GM23338 (cell line): ENCODE results near the gene ANO6. TPM values are rescaled to one million over a fixed set of nuclear protein-coding genes. Genes with fewer than 3 reads are reported as not detected.

Experiments
- ATAC-seq: fragments of 200-7000 bp; cut with Tn5 transposase; 3 replicates; pipeline ENCODE4 v1.9.1; 2020
- DNase-seq: peaks from one replicate; pipeline ENCODE4 v3.0.0-alpha.2; 2015; ENCODE audit warnings: low spot score
- H2AFZ ChIP-seq: fragments of 200-600 bp; sonication (generic); 2 replicates; pipeline ENCODE4 v1.8.0; 2016; ENCODE audit warnings: antibody characterized with exemption, mild to moderate bottlenecking, moderate library complexity
- H3F3A ChIP-seq: fragments of 200-600 bp; sonication (generic); replicated peaks from 2 replicates; pipeline ENCODE4 v1.8.0; 2017; ENCODE audit warnings: antibody characterized with exemption, mixed run types, low read depth
- H3K27ac ChIP-seq: fragments of 200-600 bp; sonication (generic); 2 replicates; pipeline ENCODE4 v1.6.1; 2016; ENCODE audit warnings: low read depth
- H3K27me3 ChIP-seq: fragments of 200-600 bp; sonication (generic); 2 replicates; pipeline ENCODE4 v1.8.0; 2016; ENCODE audit warnings: mild to moderate bottlenecking, mixed run types, moderate library complexity; ENCODE audit not compliant: insufficient read depth
- H3K36me3 ChIP-seq: fragments of 200-600 bp; sonication (generic); 2 replicates; pipeline ENCODE4 v1.8.0; 2016; ENCODE audit warnings: mild to moderate bottlenecking; ENCODE audit not compliant: insufficient read depth
- H3K4me1 ChIP-seq: fragments of 200-600 bp; sonication (generic); 2 replicates; pipeline ENCODE4 v1.8.0; 2016; ENCODE audit warnings: mild to moderate bottlenecking, moderate library complexity; ENCODE audit not compliant: insufficient read depth
- H3K4me2 ChIP-seq: fragments of 200-600 bp; sonication (generic); 2 replicates; pipeline ENCODE4 v1.7.1; 2017; ENCODE audit warnings: mixed run types
- H3K4me3 ChIP-seq: fragments of 200-600 bp; sonication (generic); 2 replicates; pipeline ENCODE4 v1.6.1; 2016; ENCODE audit warnings: mixed run types
- H3K79me2 ChIP-seq: fragments of 200-600 bp; sonication (generic); replicated peaks from 2 replicates; pipeline ENCODE4 v1.8.0; 2017; ENCODE audit warnings: mild to moderate bottlenecking; ENCODE audit not compliant: insufficient read depth
- H3K9me2 ChIP-seq: fragments of 200-600 bp; sonication (generic); 2 replicates; pipeline ENCODE4 v1.8.0; 2017; ENCODE audit not compliant: insufficient read depth
- H4K20me1 ChIP-seq: fragments of 200-600 bp; sonication (generic); replicated peaks from 2 replicates; pipeline ENCODE4 v1.8.0; 2017; ENCODE audit warnings: mild to moderate bottlenecking; ENCODE audit not compliant: insufficient read depth
- H3K27ac Mint-ChIP-seq: 2 replicates; pipeline ENCODE4 v1.8.0; 2020; ENCODE audit warnings: inconsistent platforms, mild to moderate bottlenecking, moderate library complexity, mixed read lengths
- H3K27me3 Mint-ChIP-seq: 3 replicates; pipeline ENCODE4 v1.8.0; 2022; ENCODE audit warnings: low read depth, mild to moderate bottlenecking, moderate library complexity, mixed read lengths, inconsistent platforms; ENCODE audit not compliant: insufficient read depth, poor library complexity
- H3K36me3 Mint-ChIP-seq: 3 replicates; pipeline ENCODE4 v1.8.0; 2021; ENCODE audit warnings: low read depth, mild to moderate bottlenecking, inconsistent platforms, moderate library complexity, mixed read lengths
- H3K4me1 Mint-ChIP-seq: 3 replicates; pipeline ENCODE4 v1.8.0; 2020; ENCODE audit warnings: mild to moderate bottlenecking, inconsistent platforms, mixed read lengths
- H3K4me3 Mint-ChIP-seq: 3 replicates; pipeline ENCODE4 v1.8.0; 2021; ENCODE audit warnings: moderate library complexity, mild to moderate bottlenecking, inconsistent platforms, mixed read lengths
- H3K9me3 Mint-ChIP-seq: 3 replicates; pipeline ENCODE4 v1.8.0; 2020; ENCODE audit warnings: moderate library complexity, mild to moderate bottlenecking, inconsistent platforms, mixed read lengths
- CREB1 ChIP-seq: fragments of 250-450 bp; sonication (Bioruptor Pico); IDR thresholded peaks from 2 replicates; pipeline ENCODE4 v1.5.0; 2020; ENCODE audit warnings: low read depth, mild to moderate bottlenecking, moderate library complexity
- ETS1 ChIP-seq: IDR thresholded peaks from 2 replicates; pipeline ENCODE4 v1.6.1; 2016; ENCODE audit warnings: antibody characterized with exemption
- EZH2 ChIP-seq: fragments of 200-600 bp; sonication (generic); IDR thresholded peaks from one replicate; pipeline ENCODE4 v1.8.0; 2017; ENCODE audit warnings: antibody characterized with exemption, mild to moderate bottlenecking, low read depth; ENCODE audit not compliant: unreplicated experiment
- EZH2phosphoT487 ChIP-seq: fragments of 200-600 bp; sonication (generic); IDR thresholded peaks from one replicate; pipeline ENCODE4 v1.8.1; 2018; ENCODE audit warnings: antibody characterized with exemption; ENCODE audit not compliant: unreplicated experiment
- JUNB ChIP-seq: IDR thresholded peaks from one replicate; pipeline ENCODE4 v1.6.1; 2016; ENCODE audit warnings: antibody characterized with exemption; ENCODE audit not compliant: unreplicated experiment
- NANOG ChIP-seq: IDR thresholded peaks from 2 replicates; pipeline ENCODE4 v1.6.1; 2016; ENCODE audit warnings: antibody characterized with exemption, borderline replicate concordance
- POLR2AphosphoS5 ChIP-seq: IDR thresholded peaks from 2 replicates; pipeline ENCODE4 v1.6.1; 2016; ENCODE audit warnings: antibody characterized with exemption, low read depth
- STAT1 ChIP-seq: IDR thresholded peaks from one replicate; pipeline ENCODE4 v1.6.1; 2016; ENCODE audit warnings: antibody characterized with exemption; ENCODE audit not compliant: unreplicated experiment
- ZNF114 ChIP-seq: fragments of 250-450 bp; sonication (Bioruptor Pico); IDR thresholded peaks from 2 replicates; pipeline ENCODE4 v1.5.0; 2020; ENCODE audit warnings: mild to moderate bottlenecking, moderate library complexity
- ZNF331 ChIP-seq: fragments of 250-450 bp; sonication (Bioruptor Pico); IDR thresholded peaks from 2 replicates; pipeline ENCODE4 v1.5.0; 2020; ENCODE audit warnings: low read depth, mild to moderate bottlenecking, moderate library complexity
- ZNF462 ChIP-seq: fragments of 250-450 bp; sonication (Bioruptor Pico); IDR thresholded peaks from 2 replicates; pipeline ENCODE4 v1.5.0; 2020; ENCODE audit warnings: mild to moderate bottlenecking, moderate library complexity
- polyA plus RNA-seq: library from polyadenylated mRNA; unstranded; fragments of >200 nt; fragmentation: Nextera tagmentation; extraction: Ambion mirVana; gene quantifications from 2 replicates; pipeline ENCODE4 v1.2.1, GENCODE V29; 2016
- total RNA-seq: library from RNA; depleted of rRNA; stranded (reverse); fragments of >200 nt; shearing (Covaris generic); gene quantifications from 2 replicates; pipeline ENCODE4 v1.2.3, GENCODE V29; 2014
- TF ChIP-seq, protein P1 (sequence below), 2 experiments: fragments of 200-600 bp in 1 of 2; sonication (generic) in 1 of 2; conservative IDR thresholded peaks; 2 replicates each; pipeline versions ENCODE4 v1.5.1 to v1.6.1; 2016 to 2017; ENCODE audit warnings: antibody characterized with exemption in 2 of 2, low read depth in 2 of 2, mild to moderate bottlenecking in 2 of 2, moderate library complexity in 1 of 2

Gene ANO6
- total and polyA plus RNA-seq, 2 experiments from 2014 or later, result 21.1 to 48.9 TPM

DNA sequence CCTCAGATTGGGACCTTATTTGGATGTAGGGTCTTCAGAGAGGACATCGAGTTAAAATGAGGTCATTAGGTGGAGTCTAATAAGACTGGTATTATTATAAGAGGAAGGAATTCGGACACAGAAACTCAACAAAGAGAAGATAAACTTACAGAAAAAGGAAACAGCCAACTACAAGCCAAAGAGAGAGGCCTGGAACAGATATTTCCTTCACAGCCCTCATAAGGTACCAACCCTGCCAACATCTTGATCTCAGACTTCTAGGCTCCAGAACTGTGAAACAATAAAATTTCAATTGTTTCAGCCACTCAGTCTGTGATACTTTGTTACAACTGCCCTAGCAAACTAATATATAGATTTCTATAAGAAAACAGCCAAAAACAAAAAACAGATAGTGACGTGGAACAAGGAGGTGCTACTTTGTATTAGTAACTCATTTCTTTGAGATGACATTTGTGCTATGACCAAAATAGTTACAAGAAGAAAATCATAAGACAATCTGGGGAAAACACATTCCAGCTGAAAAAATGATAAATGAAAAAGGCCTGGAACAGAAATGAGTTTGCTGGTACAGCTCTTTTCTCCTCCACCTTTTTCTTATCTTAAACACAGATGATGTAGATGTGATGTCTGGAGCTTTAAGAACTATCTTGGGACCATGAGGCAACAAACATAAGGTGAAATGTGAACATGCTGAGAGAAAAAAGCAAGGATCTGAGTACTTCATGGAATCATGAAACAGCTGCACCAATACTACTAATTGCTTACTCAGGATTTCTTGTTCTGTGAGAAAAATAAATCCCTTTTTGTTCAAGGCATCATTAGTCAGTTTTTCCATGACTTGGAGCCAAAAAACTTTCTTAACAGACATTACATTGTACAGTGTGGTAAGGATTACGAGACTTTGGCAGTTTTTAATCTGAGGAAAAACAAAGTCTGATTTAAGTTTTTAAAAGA is 243.2 kb downstream of the ANO6 start (continued):
- no peak for TF ChIP-seq ETS1
- TF ChIP-seq POLR2AphosphoS5, result no peak
- no peak for TF ChIP-seq EZH2phosphoT487

- H3K79me2 ChIP-seq, result no peaks in the 10 kb centered on the region
- no peak overlapping the region for H3K4me2 ChIP-seq
- H3K36me3 Mint-ChIP-seq, result no peaks in the 10 kb centered on the region
- H3K4me1 Mint-ChIP-seq, result peaks cover 9% of the 10 kb centered on the region
- ATAC-seq (no peak), DNase-seq (no peak)
- H3F3A ChIP-seq, result no peaks in the 10 kb centered on the region
- H3K27ac Mint-ChIP-seq, result no peak overlapping the region
- H2AFZ ChIP-seq, result no peak overlapping the region
- H3K27ac ChIP-seq, result no peak overlapping the region
- H3K27me3 Mint-ChIP-seq, result peaks cover 5% of the 10 kb centered on the region
- no peaks in the 10 kb centered on the region for H3K4me1 ChIP-seq
- H3K9me2 ChIP-seq, result peaks cover 3% of the 10 kb centered on the region; the same call in 1 of the 2 replicates
- H3K9me3 Mint-ChIP-seq, result no peaks in the 10 kb centered on the region
- H3K36me3 ChIP-seq, result no peaks in the 10 kb centered on the region
- H3K4me3 ChIP-seq, result no peak overlapping the region
- H4K20me1 ChIP-seq, result no peaks in the 10 kb centered on the region
- H3K27me3 ChIP-seq, result no peaks in the 10 kb centered on the region
- no peak overlapping the region for H3K4me3 Mint-ChIP-seq
- TF ChIP-seq EZH2 (no peak), ZNF462 (no peak), STAT1 (no peak), ZNF114 (CRISPR knock-in tag) (no peak), ETS1 (no peak), JUNB (no peak), ZNF331 (no peak), EZH2phosphoT487 (no peak), POLR2AphosphoS5 (no peak), CREB1 (no peak), NANOG (no peak)
- TF ChIP-seq, protein P1, sequence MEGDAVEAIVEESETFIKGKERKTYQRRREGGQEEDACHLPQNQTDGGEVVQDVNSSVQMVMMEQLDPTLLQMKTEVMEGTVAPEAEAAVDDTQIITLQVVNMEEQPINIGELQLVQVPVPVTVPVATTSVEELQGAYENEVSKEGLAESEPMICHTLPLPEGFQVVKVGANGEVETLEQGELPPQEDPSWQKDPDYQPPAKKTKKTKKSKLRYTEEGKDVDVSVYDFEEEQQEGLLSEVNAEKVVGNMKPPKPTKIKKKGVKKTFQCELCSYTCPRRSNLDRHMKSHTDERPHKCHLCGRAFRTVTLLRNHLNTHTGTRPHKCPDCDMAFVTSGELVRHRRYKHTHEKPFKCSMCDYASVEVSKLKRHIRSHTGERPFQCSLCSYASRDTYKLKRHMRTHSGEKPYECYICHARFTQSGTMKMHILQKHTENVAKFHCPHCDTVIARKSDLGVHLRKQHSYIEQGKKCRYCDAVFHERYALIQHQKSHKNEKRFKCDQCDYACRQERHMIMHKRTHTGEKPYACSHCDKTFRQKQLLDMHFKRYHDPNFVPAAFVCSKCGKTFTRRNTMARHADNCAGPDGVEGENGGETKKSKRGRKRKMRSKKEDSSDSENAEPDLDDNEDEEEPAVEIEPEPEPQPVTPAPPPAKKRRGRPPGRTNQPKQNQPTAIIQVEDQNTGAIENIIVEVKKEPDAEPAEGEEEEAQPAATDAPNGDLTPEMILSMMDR (conservative IDR thresholded peaks at IDR 0.05; ENCODE audit: low read depth in 2 of 2), result no peak
Measured at GRCh38 chr12:45462506-45462905, 246.6 kb downstream of the ANO6 start.
